Measurements from ENCODE around the gene KCNE3. TPM values are rescaled to one million over a fixed set of nuclear protein-coding genes. Genes with fewer than 3 reads are reported as not detected.

KCNE3 gene
- total and polyA plus RNA-seq, 8 donors: 3.6 to 35.1 (median 10.6) TPM

DNA sequence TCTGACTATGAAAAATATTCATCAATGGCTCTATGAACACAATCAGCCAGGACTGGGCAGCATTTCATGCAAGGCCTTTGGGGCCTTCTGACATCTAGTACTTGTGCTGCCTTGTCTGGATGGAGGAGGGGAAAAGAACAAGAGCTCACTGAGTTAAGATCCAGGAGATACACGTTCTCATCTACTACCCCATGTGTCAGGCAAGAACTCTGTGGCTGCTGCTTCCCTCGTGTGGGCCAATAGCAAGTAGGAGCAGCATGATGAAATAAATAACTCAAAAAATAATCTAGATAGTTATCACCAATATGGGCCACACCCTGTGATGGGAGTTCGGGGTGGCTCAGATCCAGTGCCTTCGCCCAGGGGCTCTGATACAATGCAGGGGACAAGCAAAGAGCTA is 7.3 kb downstream of the KCNE3 start:
- Histone ChIP-seq H3K27ac (peak overlapping the region in 3 of 5 donors; percentile 66 to 78 (median 77)), H3K36me3 (peaks cover 4 to 46% (median 21%) of the 10 kb centered on the region in 4 donors), H3K4me3 (peak overlapping the region in 2 of 4 donors; percentile 19 to 21)

GRCh38 chr11:74459584-74459983 is 7.8 kb downstream of the KCNE3 start:
- TF ChIP-seq POLR2AphosphoS5 (IDR thresholded peaks at IDR 0.05) (no peak), POLR2A (IDR thresholded peaks at IDR 0.05) (no peak), CTCF (IDR thresholded peaks at IDR 0.05) (no peak), EP300 (IDR thresholded peaks at IDR 0.05) (no peak)
- peak overlapping the region in 2 of 5 donors; percentile 14 to 78 for H3K27ac ChIP-seq
- DNase-seq: no peak
- peak overlapping the region in 1 of 4 donors; percentile 6 for H3K4me3 ChIP-seq
- intact Hi-C loops (cut with DNase I; ENCODE audit: low total_unique reads): loop anchor here (5.0 kb wide), 1 partner anchor 113 kb away; no protein-coding TSS in a partner anchor
- H3K4me1 ChIP-seq: peaks cover 0 to 62% (median 31%) of the 10 kb centered on the region in 4 donors
- peaks cover 4 to 46% (median 21%) of the 10 kb centered on the region in 4 donors for H3K36me3 ChIP-seq
- whole genome bisulfite sequencing, 5 donors: 0 to 44% (median 4%) methylated on average over 1 of the region's 1 CpG
- H3K27me3 ChIP-seq: no peaks in the 10 kb centered on the region
- no peaks in the 10 kb centered on the region for H3K9me3 ChIP-seq

More for the DNA sequence above, 7.3 kb downstream of the KCNE3 start:
- intact Hi-C loops (cut with DNase I; ENCODE audit: low total_unique reads): no loop called here
- no peaks in the 10 kb centered on the region for H3K9me3 ChIP-seq
- WGBS, 5 donors: 54 to 70% (median 64%) methylated on average over 4 of the region's 4 CpGs
- TF ChIP-seq POLR2A (IDR thresholded peaks at IDR 0.05): no peak
- no peak for TF ChIP-seq POLR2AphosphoS5 (IDR thresholded peaks at IDR 0.05)
- no peak for TF ChIP-seq CTCF (IDR thresholded peaks at IDR 0.05)
- no peak for TF ChIP-seq EP300 (IDR thresholded peaks at IDR 0.05)
- H3K27me3 ChIP-seq: no peaks in the 10 kb centered on the region
- H3K4me1 ChIP-seq: peaks cover 0 to 67% (median 34%) of the 10 kb centered on the region in 4 donors
- no peak for DNase-seq

DNA sequence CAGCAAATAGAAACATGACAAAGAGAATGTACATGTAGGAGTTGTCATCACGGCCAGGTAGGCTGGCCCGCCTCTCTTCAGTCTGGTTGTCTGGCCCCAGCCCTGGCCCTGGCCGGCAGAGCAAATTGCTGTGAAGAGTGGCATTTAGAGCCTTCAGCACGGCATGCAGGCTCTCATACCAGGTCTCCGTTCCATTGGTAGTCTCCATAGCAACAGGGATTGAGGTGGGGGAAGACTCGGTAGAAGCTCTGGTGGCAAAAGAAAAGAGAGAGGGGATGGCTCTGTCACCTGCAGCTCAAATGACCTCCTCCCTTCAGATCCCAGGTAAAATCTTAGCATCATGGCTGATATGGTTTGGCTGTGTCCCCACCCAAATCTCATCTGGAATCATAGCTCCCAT is 10.0 kb downstream of the KCNE3 start:
- intact Hi-C loops (cut with DNase I; ENCODE audit: low total_unique reads): loop anchor here (5.0 kb wide), 1 partner anchor 115 kb away; no protein-coding TSS in a partner anchor
- no peak for DNase-seq
- Histone ChIP-seq H3K4me3 (no peak overlapping the region), H3K36me3 (peaks cover 4 to 41% (median 21%) of the 10 kb centered on the region in 4 donors), H3K27ac (no peak overlapping the region), H3K4me1 (peaks cover 0 to 40% (median 26%) of the 10 kb centered on the region in 4 donors), H3K27me3 (peaks cover 0 to 6% (median 0%) of the 10 kb centered on the region in 3 donors), H3K9me3 (no peaks in the 10 kb centered on the region)
- WGBS, 5 donors: 73 to 84% (median 81%) methylated on average over 6 of the region's 6 CpGs
- no peak for TF ChIP-seq POLR2A (IDR thresholded peaks at IDR 0.05)
- no peak for TF ChIP-seq EP300 (IDR thresholded peaks at IDR 0.05)
- TF ChIP-seq CTCF (IDR thresholded peaks at IDR 0.05): no peak
- TF ChIP-seq POLR2AphosphoS5 (IDR thresholded peaks at IDR 0.05): no peak

DNA sequence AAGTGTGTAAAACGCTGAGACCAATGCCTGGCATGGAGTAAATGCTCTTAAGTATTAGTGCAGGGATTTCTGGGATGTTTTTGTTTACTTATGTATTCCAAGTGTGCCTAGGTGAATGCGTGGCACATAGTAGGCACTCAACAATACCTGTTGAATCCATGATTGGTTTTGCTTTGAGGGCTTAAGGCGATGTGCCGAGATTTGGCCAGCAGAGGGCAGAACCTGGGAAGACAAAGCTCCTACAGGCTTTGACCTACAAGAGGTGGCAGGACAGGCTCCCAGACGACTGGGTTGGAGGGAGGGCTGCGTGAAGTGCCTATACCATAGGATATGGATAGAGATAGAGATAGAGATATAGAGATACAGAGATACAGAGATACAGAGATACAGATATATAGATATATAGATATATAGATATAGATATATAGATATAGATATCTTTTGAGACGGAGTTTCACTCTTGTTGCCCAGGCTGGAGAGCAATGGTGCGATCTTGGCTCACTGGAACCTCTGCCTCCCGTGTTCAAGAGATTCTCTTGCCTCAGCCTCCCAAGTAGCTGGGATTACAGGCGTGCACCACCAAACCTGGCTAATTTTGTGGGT is 13.9 kb downstream of the KCNE3 start:
- Histone ChIP-seq H3K36me3 (peaks cover 4 to 26% (median 15%) of the 10 kb centered on the region in 4 donors), H3K27me3 (peaks cover 0 to 10% (median 0%) of the 10 kb centered on the region in 3 donors), H3K4me1 (peaks cover 0 to 14% (median 5%) of the 10 kb centered on the region in 4 donors), H3K4me3 (no peak overlapping the region), H3K27ac (no peak overlapping the region), H3K9me3 (no peaks in the 10 kb centered on the region)
- WGBS, 5 donors: 34 to 36% (median 35%) methylated on average over 10 of the region's 10 CpGs
- intact Hi-C loops (cut with DNase I; ENCODE audit: low total_unique reads): no loop called here
- DNase-seq: peak; percentile 79 to 85
- TF ChIP-seq POLR2A (IDR thresholded peaks at IDR 0.05) (no peak), CTCF (IDR thresholded peaks at IDR 0.05) (peak in 5 of 7 experiments; percentile 66 to 88 (median 75)), POLR2AphosphoS5 (IDR thresholded peaks at IDR 0.05) (peak in 1 of 3 donors; percentile 55), EP300 (IDR thresholded peaks at IDR 0.05) (no peak)
